ENCODE data around the gene PLXNA4.

DNA sequence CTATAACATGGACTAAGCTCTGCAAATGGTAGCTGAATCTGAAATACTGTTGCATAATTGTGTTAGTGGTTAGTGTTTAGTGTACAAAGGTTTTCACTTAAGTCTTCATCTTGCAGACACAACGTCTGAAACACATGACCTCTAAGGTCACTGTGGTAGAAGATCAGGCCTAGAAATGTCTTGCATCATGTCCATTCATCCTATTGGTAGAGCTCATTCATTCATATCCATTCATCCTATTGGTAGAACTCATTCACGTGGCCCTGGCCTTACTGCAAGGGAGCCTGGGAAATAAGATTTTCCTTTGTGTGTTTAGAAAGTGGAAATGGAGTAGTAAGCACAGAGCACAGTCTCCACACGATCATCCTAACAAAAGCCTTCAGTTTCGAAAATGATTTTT, 485.8 kb downstream of the PLXNA4 start:
- TF ChIP-seq, protein P1, sequence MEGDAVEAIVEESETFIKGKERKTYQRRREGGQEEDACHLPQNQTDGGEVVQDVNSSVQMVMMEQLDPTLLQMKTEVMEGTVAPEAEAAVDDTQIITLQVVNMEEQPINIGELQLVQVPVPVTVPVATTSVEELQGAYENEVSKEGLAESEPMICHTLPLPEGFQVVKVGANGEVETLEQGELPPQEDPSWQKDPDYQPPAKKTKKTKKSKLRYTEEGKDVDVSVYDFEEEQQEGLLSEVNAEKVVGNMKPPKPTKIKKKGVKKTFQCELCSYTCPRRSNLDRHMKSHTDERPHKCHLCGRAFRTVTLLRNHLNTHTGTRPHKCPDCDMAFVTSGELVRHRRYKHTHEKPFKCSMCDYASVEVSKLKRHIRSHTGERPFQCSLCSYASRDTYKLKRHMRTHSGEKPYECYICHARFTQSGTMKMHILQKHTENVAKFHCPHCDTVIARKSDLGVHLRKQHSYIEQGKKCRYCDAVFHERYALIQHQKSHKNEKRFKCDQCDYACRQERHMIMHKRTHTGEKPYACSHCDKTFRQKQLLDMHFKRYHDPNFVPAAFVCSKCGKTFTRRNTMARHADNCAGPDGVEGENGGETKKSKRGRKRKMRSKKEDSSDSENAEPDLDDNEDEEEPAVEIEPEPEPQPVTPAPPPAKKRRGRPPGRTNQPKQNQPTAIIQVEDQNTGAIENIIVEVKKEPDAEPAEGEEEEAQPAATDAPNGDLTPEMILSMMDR (IDR thresholded peaks at IDR 0.05; ENCODE audit: low read depth, low read length), result no peak
- TF ChIP-seq EZH2phosphoT487 (IDR thresholded peaks at IDR 0.05; ENCODE audit: low read depth), result no peak
